ENCODE data around the gene GCG. TPM values are rescaled to one million over a fixed set of nuclear protein-coding genes. Genes with fewer than 3 reads are reported as not detected.

The GCG gene
- not detected for polyA plus RNA-seq (2012; ENCODE audit: insufficient read depth, insufficient read length, low read depth)

DNA sequence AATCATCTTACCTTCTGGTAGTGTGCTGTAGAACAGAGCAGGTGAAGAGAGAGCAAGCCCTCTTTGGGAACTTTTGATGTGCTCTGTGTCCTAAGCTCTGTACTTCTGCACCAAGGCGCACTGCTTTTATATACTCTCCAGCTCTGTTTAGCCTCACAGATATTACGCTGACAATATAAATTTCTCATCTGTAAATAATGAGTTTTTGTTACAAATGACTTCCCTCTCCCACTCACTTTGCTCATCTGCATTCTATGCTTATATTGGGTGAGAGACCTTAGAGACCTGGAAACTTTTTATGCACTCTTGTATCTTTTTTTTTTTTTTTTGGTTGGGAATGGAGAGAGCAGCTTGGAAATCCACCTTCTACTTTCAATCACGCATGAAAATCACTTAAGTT is at the start of gene GCG:
Gene GCG, minus strand, starts transcription at position 101 of the 400 bp plus-strand sequence. CDS start 3,069 bp downstream, outside the sequence.
- DNase-seq = no peak
- TF ChIP-seq, protein P1, sequence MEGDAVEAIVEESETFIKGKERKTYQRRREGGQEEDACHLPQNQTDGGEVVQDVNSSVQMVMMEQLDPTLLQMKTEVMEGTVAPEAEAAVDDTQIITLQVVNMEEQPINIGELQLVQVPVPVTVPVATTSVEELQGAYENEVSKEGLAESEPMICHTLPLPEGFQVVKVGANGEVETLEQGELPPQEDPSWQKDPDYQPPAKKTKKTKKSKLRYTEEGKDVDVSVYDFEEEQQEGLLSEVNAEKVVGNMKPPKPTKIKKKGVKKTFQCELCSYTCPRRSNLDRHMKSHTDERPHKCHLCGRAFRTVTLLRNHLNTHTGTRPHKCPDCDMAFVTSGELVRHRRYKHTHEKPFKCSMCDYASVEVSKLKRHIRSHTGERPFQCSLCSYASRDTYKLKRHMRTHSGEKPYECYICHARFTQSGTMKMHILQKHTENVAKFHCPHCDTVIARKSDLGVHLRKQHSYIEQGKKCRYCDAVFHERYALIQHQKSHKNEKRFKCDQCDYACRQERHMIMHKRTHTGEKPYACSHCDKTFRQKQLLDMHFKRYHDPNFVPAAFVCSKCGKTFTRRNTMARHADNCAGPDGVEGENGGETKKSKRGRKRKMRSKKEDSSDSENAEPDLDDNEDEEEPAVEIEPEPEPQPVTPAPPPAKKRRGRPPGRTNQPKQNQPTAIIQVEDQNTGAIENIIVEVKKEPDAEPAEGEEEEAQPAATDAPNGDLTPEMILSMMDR (IDR thresholded peaks at IDR 0.05; ENCODE audit: low read depth, low read length) = no peak
- H3K9me3 ChIP-seq = no peaks in the 10 kb centered on the region
- H3K4me1 ChIP-seq = no peaks in the 10 kb centered on the region
- no peaks in the 10 kb centered on the region for H3K27me3 ChIP-seq
- H3K4me3 ChIP-seq (ENCODE audit: low read depth, low read length) = no peak within 1 kb of the TSS
- no peaks in the 10 kb centered on the region for H3K36me3 ChIP-seq

DNA sequence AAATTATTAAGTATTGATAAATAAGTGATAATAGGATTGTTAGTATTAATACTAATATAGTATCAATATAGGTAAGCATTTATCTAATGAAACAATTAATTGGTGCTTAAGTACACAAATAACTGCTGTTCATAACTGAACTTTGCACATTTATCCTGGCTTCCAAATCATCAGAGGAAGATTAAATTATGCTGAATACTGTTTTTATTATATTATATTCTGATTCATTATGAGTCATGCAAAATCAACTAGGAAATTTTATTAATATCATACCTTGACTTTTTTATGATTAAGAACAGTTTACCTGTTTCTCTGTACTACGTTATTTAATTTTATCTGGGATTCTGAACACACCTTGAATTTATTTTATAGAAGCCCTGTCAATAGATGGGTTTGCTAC is 48.6 kb upstream of the GCG start:
- H3K27me3 ChIP-seq = no peaks in the 10 kb centered on the region

DNA sequence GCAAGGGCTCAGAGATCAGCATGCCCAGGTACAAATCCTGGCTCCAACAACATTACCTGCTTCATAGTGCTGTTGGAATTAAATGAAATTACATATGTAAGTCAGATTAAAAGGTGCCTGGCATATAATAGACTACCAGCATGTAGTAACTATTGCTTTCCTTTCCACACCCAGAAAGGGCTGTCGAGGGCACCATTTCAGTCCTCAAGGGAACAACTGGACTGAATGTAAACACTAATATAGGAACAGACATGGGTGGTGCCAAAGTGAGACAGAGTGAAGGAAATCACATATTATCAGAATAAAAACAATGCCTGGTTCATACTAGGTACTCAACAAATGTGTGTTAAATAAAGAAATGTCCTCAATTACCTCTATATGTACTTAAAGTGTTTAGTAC is 47.9 kb upstream of the GCG start:
- H3K4me3 ChIP-seq (ENCODE audit: low read depth, low read length) = no peak overlapping the region
- H3K36me3 ChIP-seq = no peaks in the 10 kb centered on the region
- TF ChIP-seq, protein P1 (IDR thresholded peaks at IDR 0.05; ENCODE audit: low read depth, low read length) = no peak
- DNase-seq = no peak
- no peaks in the 10 kb centered on the region for H3K27me3 ChIP-seq
- no peaks in the 10 kb centered on the region for H3K9me3 ChIP-seq
- H3K4me1 ChIP-seq = no peaks in the 10 kb centered on the region

More for the DNA sequence above, 48.6 kb upstream of the GCG start:
- no peak for DNase-seq
- no peak overlapping the region for H3K4me3 ChIP-seq (ENCODE audit: low read depth, low read length)
- H3K4me1 ChIP-seq = no peaks in the 10 kb centered on the region
- H3K36me3 ChIP-seq = no peaks in the 10 kb centered on the region
- TF ChIP-seq, protein P1 (IDR thresholded peaks at IDR 0.05; ENCODE audit: low read depth, low read length) = no peak
- H3K9me3 ChIP-seq = no peaks in the 10 kb centered on the region

DNA sequence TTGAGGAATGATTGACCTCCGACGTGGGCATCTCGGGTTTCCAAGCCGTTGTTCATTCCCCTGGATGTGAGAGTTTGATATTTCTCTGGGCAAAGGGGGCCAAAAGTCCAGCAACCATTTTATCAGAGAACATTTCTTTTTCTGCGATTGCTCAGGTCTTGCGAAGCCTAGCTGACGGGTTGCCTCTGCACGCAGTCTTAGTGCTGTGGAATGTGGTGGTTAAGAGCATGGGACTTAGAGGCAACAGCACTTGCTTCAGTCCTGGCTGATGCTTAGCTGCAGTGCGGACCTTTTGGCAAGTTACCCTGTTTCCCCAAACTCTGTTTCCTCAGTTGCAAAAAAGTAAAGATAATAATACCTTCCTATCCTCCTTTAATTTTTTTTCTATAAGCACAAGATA is 46.2 kb upstream of the GCG start:
- Histone ChIP-seq H3K9me3 (no peaks in the 10 kb centered on the region), H3K4me1 (no peaks in the 10 kb centered on the region), H3K4me3 (ENCODE audit: low read depth, low read length) (no peak overlapping the region), H3K36me3 (no peaks in the 10 kb centered on the region), H3K27me3 (no peaks in the 10 kb centered on the region)
- DNase-seq = no peak
- TF ChIP-seq, protein P1 (IDR thresholded peaks at IDR 0.05; ENCODE audit: low read depth, low read length) = no peak

DNA sequence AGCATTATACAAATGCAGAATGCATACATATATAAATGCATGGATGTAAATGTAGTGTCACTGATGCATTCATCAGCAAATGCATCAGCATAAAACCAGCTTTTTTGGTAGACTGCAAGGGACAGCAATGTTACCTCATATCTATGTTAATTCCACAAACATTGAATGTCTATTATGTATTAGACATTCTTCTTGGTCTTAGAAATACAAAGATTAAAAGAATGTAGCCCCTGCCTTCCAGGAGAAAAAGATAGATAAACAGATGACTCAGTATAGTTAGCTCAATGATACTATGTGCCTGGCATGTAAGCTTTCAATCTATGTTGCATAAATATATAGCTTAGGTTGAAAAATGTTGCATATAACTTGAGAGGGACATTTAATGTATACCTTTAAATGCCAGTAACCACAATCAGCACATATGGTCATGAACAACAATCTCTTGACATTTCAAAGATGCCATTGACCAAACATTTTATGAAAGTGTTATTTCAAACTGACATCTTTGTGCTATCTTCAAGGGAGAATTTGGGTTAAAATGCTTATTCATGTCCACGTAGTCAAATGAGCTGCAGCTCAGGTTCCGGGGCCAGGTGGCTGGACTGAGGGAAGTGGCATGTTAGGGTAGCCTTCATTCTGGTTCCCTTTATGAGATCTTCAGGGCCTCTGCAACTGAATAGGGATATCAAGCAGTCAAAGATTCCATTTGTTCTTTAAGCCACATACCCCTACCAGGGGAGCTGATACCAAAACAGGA is 45.2 kb upstream of the GCG start:
- H3K36me3 ChIP-seq = no peaks in the 10 kb centered on the region
- TF ChIP-seq, protein P1 (IDR thresholded peaks at IDR 0.05; ENCODE audit: low read depth, low read length) = no peak
- H3K27me3 ChIP-seq = no peaks in the 10 kb centered on the region
- H3K4me1 ChIP-seq = no peaks in the 10 kb centered on the region
- no peak overlapping the region for H3K4me3 ChIP-seq (ENCODE audit: low read depth, low read length)
- H3K9me3 ChIP-seq = no peaks in the 10 kb centered on the region
- no peak for DNase-seq

DNA sequence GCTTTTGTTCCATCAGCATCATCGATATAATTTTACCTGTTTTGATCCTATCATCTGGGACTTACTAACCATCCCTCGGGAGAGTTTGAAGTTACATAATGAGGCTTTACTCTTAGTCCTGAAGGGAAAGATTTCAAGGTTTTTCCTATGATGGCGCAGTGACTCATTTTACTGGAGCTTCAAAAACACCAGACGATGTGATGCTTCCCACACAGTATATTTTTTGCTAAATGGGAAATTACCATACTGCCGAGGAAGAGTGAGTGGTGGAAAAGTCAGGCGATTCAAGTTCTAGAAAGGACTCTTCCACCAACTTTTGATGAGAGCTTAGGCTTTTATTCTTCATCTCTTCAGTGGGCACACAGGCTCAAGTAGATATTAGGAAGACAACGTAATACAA is 44.6 kb upstream of the GCG start:
- no peak overlapping the region for H3K4me3 ChIP-seq (ENCODE audit: low read depth, low read length)
- H3K4me1 ChIP-seq = no peaks in the 10 kb centered on the region
- H3K9me3 ChIP-seq = no peaks in the 10 kb centered on the region
- H3K27me3 ChIP-seq = no peaks in the 10 kb centered on the region
- no peaks in the 10 kb centered on the region for H3K36me3 ChIP-seq
- TF ChIP-seq, protein P1 (IDR thresholded peaks at IDR 0.05; ENCODE audit: low read depth, low read length) = no peak
- no peak for DNase-seq
